Aorta (tissue), 5 donors: ENCODE data around the gene TRERF1. TPM values are rescaled to one million over a fixed set of nuclear protein-coding genes. Genes with fewer than 3 reads are reported as not detected.

ENCODE experiments used
- ATAC-seq: fragments of 200-7000 bp; cut with Tn5 transposase; one replicate; pipeline ENCODE4 v1.9.1; 2022; ENCODE audit warnings: moderate library complexity; ENCODE audit not compliant: low FRiP score
- DNase-seq, 2 donors: peaks; one replicate each; pipeline ENCODE4 v3.0.0-alpha.2; 2020
- H3K27ac ChIP-seq, 2 donors: one replicate each; pipeline ENCODE4 v1.5.1; 2013; ENCODE audit warnings: low read length in 2 of 2, mild to moderate bottlenecking in 2 of 2, moderate library complexity in 2 of 2, control low read depth in 1 of 2, inconsistent platforms in 1 of 2, low read depth in 1 of 2
- H3K27me3 ChIP-seq, 2 donors: one replicate each; pipeline ENCODE4 v1.6.1; 2013; ENCODE audit warnings: control low read depth in 1 of 2, low read length in 1 of 2, mild to moderate bottlenecking in 1 of 2, moderate library complexity in 1 of 2; ENCODE audit not compliant: insufficient read depth in 2 of 2, control insufficient read depth in 1 of 2
- H3K36me3 ChIP-seq, 2 donors: one replicate each; pipeline ENCODE4 v1.6.1; 2013; ENCODE audit warnings: control low read depth in 1 of 2, low read length in 1 of 2, mild to moderate bottlenecking in 1 of 2; ENCODE audit not compliant: insufficient read depth in 2 of 2, control insufficient read depth in 1 of 2
- H3K4me1 ChIP-seq, 2 donors: one replicate each; pipeline ENCODE4 v1.6.1; 2013; ENCODE audit warnings: low read length in 2 of 2, control low read depth in 1 of 2, mild to moderate bottlenecking in 1 of 2, moderate library complexity in 1 of 2; ENCODE audit not compliant: insufficient read depth in 2 of 2, control insufficient read depth in 1 of 2
- H3K4me3 ChIP-seq, 2 donors: one replicate each; pipeline ENCODE4 v1.5.1; 2013; ENCODE audit warnings: low read length in 2 of 2, control low read depth in 1 of 2, mild to moderate bottlenecking in 1 of 2
- H3K9me3 ChIP-seq: one replicate; pipeline ENCODE4 v1.6.1; 2013; ENCODE audit warnings: mild to moderate bottlenecking, low read length; ENCODE audit not compliant: control insufficient read depth
- WGBS, 2 donors: extraction: QIAGEN DNeasy Blood & Tissue Kit; methylation state at CpG; one replicate each; pipeline ENCODE4 v1.1.7; 2013; 5-methylcytosine and 5-hydroxymethylcytosine counted together
- intact Hi-C, 2 donors: fragments of 100-400 bp; cut with DNase I; formaldehyde crosslinking; loops; one replicate each; pipeline versions ENCODE4 v1.14.2 to v1.15.0; 2022
- polyA plus RNA-seq, 2 donors: library from polyadenylated mRNA; stranded (reverse); fragments of 200-250 nt; gene quantifications; one replicate each; pipeline ENCODE4 v1.2.3, GENCODE V29; 2013
- total RNA-seq, 2 donors: library from RNA; stranded (reverse); fragmentation: NEBNext Ultra II Directional; extraction: Animal tissue kit (Norgen Biotek cat#: 25700); gene quantifications; one replicate each; pipeline ENCODE4 v1.2.1, GENCODE V29; 2021
- donor health status: healthy with polysubstance abuse.
- donor health status: Bipolar disorder and iron deficiency.
- donor health status: DM: no; HTN: no; CAD: no.
- donor health status: DM: no; HTN: no; CAD: no.
- donor health status: DM: yes; HTN: yes; CAD: no.

The TRERF1 gene
- total and polyA plus RNA-seq, 4 donors: 0.50 to 9.5 (median 2.2) TPM

GRCh38 chr6:42420741-42421140, 31.0 kb downstream of the TRERF1 start:
- Histone ChIP-seq H3K4me1 (no peaks in the 10 kb centered on the region), H3K27me3 (no peaks in the 10 kb centered on the region), H3K36me3 (no peaks in the 10 kb centered on the region), H3K9me3 (no peaks in the 10 kb centered on the region), H3K27ac (no peak overlapping the region), H3K4me3 (no peak overlapping the region)
- ATAC-seq (no peak), DNase-seq (no peak)
- WGBS, 2 donors: 95 to 96% methylated on average over 3 of the region's 3 CpGs
- intact Hi-C loops: no loop called here

- intact Hi-C loops: no loop called here
Observed at GRCh38 chr6:42419490-42420280, 32.0 kb downstream of the TRERF1 start.

GRCh38 chr6:42418724-42419123, 33.0 kb downstream of the TRERF1 start:
- Histone ChIP-seq H3K9me3 (no peaks in the 10 kb centered on the region), H3K4me1 (no peaks in the 10 kb centered on the region), H3K27ac (no peak overlapping the region), H3K4me3 (no peak overlapping the region), H3K36me3 (no peaks in the 10 kb centered on the region), H3K27me3 (no peaks in the 10 kb centered on the region)
- 76 to 82% methylated on average over 4 of the region's 4 CpGs for WGBS, 2 donors
- DNase-seq (no peak), ATAC-seq (no peak)
- intact Hi-C loops: no loop called here

More at GRCh38 chr6:42419490-42420280, 32.0 kb downstream of the TRERF1 start:
- 81 to 87% methylated on average over 6 of the region's 6 CpGs for WGBS, 2 donors
- Histone ChIP-seq H3K27ac (no peak overlapping the region), H3K4me3 (no peak overlapping the region), H3K27me3 (no peaks in the 10 kb centered on the region), H3K4me1 (no peaks in the 10 kb centered on the region), H3K9me3 (no peaks in the 10 kb centered on the region), H3K36me3 (no peaks in the 10 kb centered on the region)
- ATAC-seq (no peak), DNase-seq (no peak)

- Histone ChIP-seq H3K9me3 (no peaks in the 10 kb centered on the region), H3K36me3 (no peaks in the 10 kb centered on the region), H3K27me3 (no peaks in the 10 kb centered on the region), H3K4me3 (no peak overlapping the region), H3K27ac (no peak overlapping the region), H3K4me1 (no peaks in the 10 kb centered on the region)
- DNase-seq: no peak
- WGBS, 2 donors: 83 to 89% methylated on average over 5 of the region's 5 CpGs
- intact Hi-C loops: no loop called here
- no peak for ATAC-seq
Observed at GRCh38 chr6:42417641-42418112, 34.0 kb downstream of the TRERF1 start.

GRCh38 chr6:42411406-42411805, 40.3 kb downstream of the TRERF1 start:
- Histone ChIP-seq H3K9me3 (no peaks in the 10 kb centered on the region), H3K27ac (no peak overlapping the region), H3K27me3 (no peaks in the 10 kb centered on the region), H3K4me3 (no peak overlapping the region), H3K36me3 (no peaks in the 10 kb centered on the region), H3K4me1 (no peaks in the 10 kb centered on the region)
- DNase-seq (no peak), ATAC-seq (no peak)
- WGBS, 2 donors: 86 to 88% methylated on average over 6 of the region's 6 CpGs
- intact Hi-C loops: no loop called here

DNA sequence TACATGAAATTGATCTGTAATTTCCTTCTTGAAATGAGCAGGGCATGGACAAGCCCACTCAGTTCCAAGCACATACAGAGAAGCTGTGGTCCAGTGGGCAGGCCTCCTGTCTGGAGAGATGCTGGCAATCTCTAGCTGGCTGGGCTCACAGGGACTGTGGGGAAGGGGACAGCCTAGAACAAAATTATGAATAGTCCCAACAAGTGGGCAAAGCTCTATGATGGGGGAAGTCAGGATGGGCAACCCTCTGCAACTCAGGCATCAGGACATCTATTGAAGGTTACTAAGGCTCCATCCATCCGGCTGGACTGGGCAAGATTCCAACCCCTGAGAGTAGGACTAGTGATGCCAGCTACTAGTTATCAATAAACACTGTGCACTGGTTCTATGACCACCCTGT, 40.9 kb downstream of the TRERF1 start:
- Histone ChIP-seq H3K9me3 (no peaks in the 10 kb centered on the region), H3K4me3 (no peak overlapping the region), H3K27ac (no peak overlapping the region), H3K36me3 (no peaks in the 10 kb centered on the region), H3K4me1 (no peaks in the 10 kb centered on the region), H3K27me3 (no peaks in the 10 kb centered on the region)
- no peak for ATAC-seq
- 78 to 94% methylated on average over 1 of the region's 1 CpG for WGBS, 2 donors
- intact Hi-C loops: no loop called here
- DNase-seq: no peak

DNA sequence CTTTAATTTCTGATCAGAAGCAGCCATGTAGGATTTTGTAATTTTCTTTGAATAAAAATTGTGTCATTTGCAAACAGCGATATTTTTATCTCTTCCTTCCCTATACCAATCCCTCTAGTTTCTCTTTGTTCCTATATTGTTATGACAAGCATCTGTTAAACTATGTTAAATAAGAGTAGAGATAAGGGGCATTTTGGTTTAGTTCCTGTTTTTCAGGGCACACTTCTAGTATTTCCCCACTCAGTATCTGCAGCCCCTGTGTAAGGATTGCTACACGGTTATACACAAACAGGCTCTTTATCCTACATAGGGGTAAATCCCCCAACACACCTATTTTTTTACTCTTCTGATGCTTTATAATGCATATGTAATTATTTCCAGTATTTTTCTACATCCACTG, 42.1 kb downstream of the TRERF1 start:
- Histone ChIP-seq H3K9me3 (no peaks in the 10 kb centered on the region), H3K4me3 (no peak overlapping the region), H3K36me3 (no peaks in the 10 kb centered on the region), H3K4me1 (no peaks in the 10 kb centered on the region), H3K27ac (no peak overlapping the region), H3K27me3 (no peaks in the 10 kb centered on the region)
- intact Hi-C loops: no loop called here
- ATAC-seq (no peak), DNase-seq (no peak)
- 85 to 90% methylated on average over 2 of the region's 2 CpGs for WGBS, 2 donors

DNA sequence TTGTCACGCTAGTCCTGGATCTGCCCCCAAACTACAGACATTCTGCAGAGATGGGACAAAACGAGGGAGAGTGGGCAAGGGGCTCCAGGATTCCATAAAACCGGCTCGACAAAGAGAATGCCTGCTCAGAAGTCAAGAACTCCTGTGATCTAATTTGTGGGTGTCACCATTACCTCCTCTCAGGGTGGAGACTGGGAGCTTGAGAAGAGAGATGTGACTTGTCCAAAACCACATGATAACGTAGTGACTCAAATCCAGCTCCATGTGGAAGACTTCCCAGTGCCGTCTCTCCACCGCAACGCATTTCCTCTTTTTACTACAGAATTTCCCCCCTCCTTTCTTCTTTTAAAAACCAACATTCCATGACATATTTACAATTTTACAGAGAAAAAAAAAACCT, 44.3 kb downstream of the TRERF1 start:
- H3K27ac ChIP-seq: no peak overlapping the region
- no peaks in the 10 kb centered on the region for H3K27me3 ChIP-seq
- DNase-seq (no peak), ATAC-seq (peak; percentile 56)
- H3K9me3 ChIP-seq: no peaks in the 10 kb centered on the region
- no peaks in the 10 kb centered on the region for H3K4me1 ChIP-seq
- no peak overlapping the region for H3K4me3 ChIP-seq
- H3K36me3 ChIP-seq: no peaks in the 10 kb centered on the region
- intact Hi-C loops: no loop called here
- 89 to 90% methylated on average over 8 of the region's 8 CpGs for WGBS, 2 donors
